HG03457 (cell line): ENCODE measurements around the gene TBX10.
"Not testable (repeated sequence)": the region's sequence is repeated elsewhere in the genome, so short reads cannot be mapped to it uniquely, and the experiment has no call there.

ENCODE experiments used
- ATAC-seq: cut with Tn5 transposase; IDR thresholded peaks from one replicate; pipeline ENCODE4 v1.9.1; 2021; ENCODE audit warnings: moderate number of reproducible peaks; ENCODE audit not compliant: unreplicated experiment

Gene TBX10

GRCh38 chr11:67604815-67605214 is 34.7 kb downstream of the TBX10 start:
- no peak for ATAC-seq

- ATAC-seq = not testable (repeated sequence)
Measured at GRCh38 chr11:67604119-67604518, 35.4 kb downstream of the TBX10 start.

GRCh38 chr11:67601098-67601497 is 38.5 kb downstream of the TBX10 start:
- no peak for ATAC-seq

GRCh38 chr11:67600324-67601029 is 39.1 kb downstream of the TBX10 start:
- no peak for ATAC-seq

- ATAC-seq = no peak
Measured at GRCh38 chr11:67599149-67599548, 40.4 kb downstream of the TBX10 start.

GRCh38 chr11:67597963-67598362 is 41.6 kb downstream of the TBX10 start:
- ATAC-seq = not testable (repeated sequence)

- ATAC-seq = not testable (repeated sequence)
Measured at GRCh38 chr11:67597458-67597857, 42.1 kb downstream of the TBX10 start.

GRCh38 chr11:67596753-67597300 is 42.7 kb downstream of the TBX10 start:
- no peak for ATAC-seq

- no peak for ATAC-seq
Measured at GRCh38 chr11:67594480-67594879, 45.1 kb downstream of the TBX10 start.

- no peak for ATAC-seq
Measured at GRCh38 chr11:67593565-67593905, 46.0 kb downstream of the TBX10 start.

GRCh38 chr11:67592880-67593564 is 46.5 kb downstream of the TBX10 start:
- ATAC-seq = no peak

GRCh38 chr11:67588899-67589415 is 50.6 kb downstream of the TBX10 start:
- ATAC-seq = not testable (repeated sequence)

- no peak for ATAC-seq
Measured at GRCh38 chr11:67588136-67588503, 51.4 kb downstream of the TBX10 start.

- ATAC-seq = no peak
Measured at GRCh38 chr11:67586568-67587250, 52.9 kb downstream of the TBX10 start.

- no peak for ATAC-seq
Measured at GRCh38 chr11:67585911-67586310, 53.7 kb downstream of the TBX10 start.

- no peak for ATAC-seq
Measured at GRCh38 chr11:67584881-67585873, 54.4 kb downstream of the TBX10 start.

- ATAC-seq = no peak
Measured at GRCh38 chr11:67584205-67584880, 55.2 kb downstream of the TBX10 start.

- no peak for ATAC-seq
Measured at GRCh38 chr11:67583247-67584204, 56.0 kb downstream of the TBX10 start, which contains the start of gene GSTP1. Gene GSTP1 (plus strand): TSS chr11:67583812. CDS start chr11:67583844, 32 bp downstream.

GRCh38 chr11:67582011-67582410 is 57.6 kb downstream of the TBX10 start:
- ATAC-seq = no peak
